ENCODE results near the gene CITED2.
A peak's percentile ranks its signal among the peaks of the same experiment; 100 is the strongest.

Gene CITED2

GRCh38 chr6:139356924-139357323 lies 17.5 kb downstream of the CITED2 start:
- Histone ChIP-seq H3K36me3 (ENCODE audit: insufficient read depth, low read length) (no peaks in the 10 kb centered on the region), H3K4me1 (ENCODE audit: control insufficient read depth, insufficient read depth, low read length) (no peaks in the 10 kb centered on the region), H3K4me3 (ENCODE audit: low read length) (no peak overlapping the region), H3K9ac (ENCODE audit: low read depth, low read length) (no peak overlapping the region), H3K9me3 (replicated peaks; ENCODE audit: low read length) (no peaks in the 10 kb centered on the region), H3K4me2 (ENCODE audit: low read length) (no peak overlapping the region), H3K27me3 (ENCODE audit: control insufficient read depth, insufficient read depth, low read length) (no peaks in the 10 kb centered on the region)

GRCh38 chr6:139355777-139356445 lies 18.5 kb downstream of the CITED2 start:
- Histone ChIP-seq H3K9ac (ENCODE audit: low read depth, low read length) (no peak overlapping the region), H3K36me3 (ENCODE audit: insufficient read depth, low read length) (no peaks in the 10 kb centered on the region), H3K27me3 (ENCODE audit: control insufficient read depth, insufficient read depth, low read length) (no peaks in the 10 kb centered on the region), H3K9me3 (replicated peaks; ENCODE audit: low read length) (no peaks in the 10 kb centered on the region), H3K4me3 (ENCODE audit: low read length) (no peak overlapping the region), H3K4me1 (ENCODE audit: control insufficient read depth, insufficient read depth, low read length) (no peaks in the 10 kb centered on the region), H3K4me2 (ENCODE audit: low read length) (no peak overlapping the region)

- Histone ChIP-seq H3K4me1 (ENCODE audit: control insufficient read depth, insufficient read depth, low read length) (no peaks in the 10 kb centered on the region), H3K4me2 (ENCODE audit: low read length) (no peak overlapping the region), H3K27me3 (ENCODE audit: control insufficient read depth, insufficient read depth, low read length) (no peaks in the 10 kb centered on the region), H3K9ac (ENCODE audit: low read depth, low read length) (no peak overlapping the region), H3K36me3 (ENCODE audit: insufficient read depth, low read length) (no peaks in the 10 kb centered on the region), H3K4me3 (ENCODE audit: low read length) (no peak overlapping the region), H3K9me3 (replicated peaks; ENCODE audit: low read length) (no peaks in the 10 kb centered on the region)
These were observed 19.3 kb downstream of the CITED2 start for GRCh38 chr6:139355172-139355571.

- Histone ChIP-seq H3K4me2 (ENCODE audit: low read length) (no peak overlapping the region), H3K4me1 (ENCODE audit: control insufficient read depth, insufficient read depth, low read length) (no peaks in the 10 kb centered on the region), H3K9ac (ENCODE audit: low read depth, low read length) (no peak overlapping the region), H3K4me3 (ENCODE audit: low read length) (no peak overlapping the region), H3K27me3 (ENCODE audit: control insufficient read depth, insufficient read depth, low read length) (no peaks in the 10 kb centered on the region), H3K9me3 (replicated peaks; ENCODE audit: low read length) (no peaks in the 10 kb centered on the region), H3K36me3 (ENCODE audit: insufficient read depth, low read length) (no peaks in the 10 kb centered on the region)
These were observed 20.3 kb downstream of the CITED2 start for GRCh38 chr6:139354189-139354588.

GRCh38 chr6:139349464-139350020 lies 24.9 kb downstream of the CITED2 start:
- H3K4me1 ChIP-seq (ENCODE audit: control insufficient read depth, insufficient read depth, low read length), result no peaks in the 10 kb centered on the region

GRCh38 chr6:139346392-139346791 lies 28.1 kb downstream of the CITED2 start:
- Histone ChIP-seq H3K4me1 (ENCODE audit: control insufficient read depth, insufficient read depth, low read length) (no peaks in the 10 kb centered on the region), H3K27me3 (ENCODE audit: control insufficient read depth, insufficient read depth, low read length) (no peaks in the 10 kb centered on the region), H3K4me2 (ENCODE audit: low read length) (no peak overlapping the region), H3K4me3 (ENCODE audit: low read length) (no peak overlapping the region), H3K36me3 (ENCODE audit: insufficient read depth, low read length) (no peaks in the 10 kb centered on the region), H3K9ac (ENCODE audit: low read depth, low read length) (no peak overlapping the region), H3K9me3 (replicated peaks; ENCODE audit: low read length) (no peaks in the 10 kb centered on the region)

More at GRCh38 chr6:139349464-139350020, 24.9 kb downstream of the CITED2 start:
- no peaks in the 10 kb centered on the region for H3K36me3 ChIP-seq (ENCODE audit: insufficient read depth, low read length)
- H3K9ac ChIP-seq (ENCODE audit: low read depth, low read length), result no peak overlapping the region
- H3K27me3 ChIP-seq (ENCODE audit: control insufficient read depth, insufficient read depth, low read length), result no peaks in the 10 kb centered on the region
- H3K4me3 ChIP-seq (ENCODE audit: low read length), result no peak overlapping the region
- H3K9me3 ChIP-seq (replicated peaks; ENCODE audit: low read length), result no peaks in the 10 kb centered on the region
- no peak overlapping the region for H3K4me2 ChIP-seq (ENCODE audit: low read length)

- Histone ChIP-seq H3K4me2 (ENCODE audit: low read length) (no peak overlapping the region), H3K36me3 (ENCODE audit: insufficient read depth, low read length) (no peaks in the 10 kb centered on the region), H3K4me3 (ENCODE audit: low read length) (no peak overlapping the region), H3K9me3 (replicated peaks; ENCODE audit: low read length) (no peaks in the 10 kb centered on the region), H3K27me3 (ENCODE audit: control insufficient read depth, insufficient read depth, low read length) (no peaks in the 10 kb centered on the region), H3K4me1 (ENCODE audit: control insufficient read depth, insufficient read depth, low read length) (peaks cover under 1% of the 10 kb centered on the region), H3K9ac (ENCODE audit: low read depth, low read length) (no peak overlapping the region)
These were observed 30.1 kb downstream of the CITED2 start for GRCh38 chr6:139344186-139344963.

- no peaks in the 10 kb centered on the region for H3K9me3 ChIP-seq (replicated peaks; ENCODE audit: low read length)
These were observed 31.2 kb downstream of the CITED2 start for GRCh38 chr6:139343052-139343750.

GRCh38 chr6:139341060-139341459 lies 33.4 kb downstream of the CITED2 start:
- H3K4me1 ChIP-seq (ENCODE audit: control insufficient read depth, insufficient read depth, low read length), result peaks cover 19% of the 10 kb centered on the region
- no peaks in the 10 kb centered on the region for H3K27me3 ChIP-seq (ENCODE audit: control insufficient read depth, insufficient read depth, low read length)
- H3K9me3 ChIP-seq (replicated peaks; ENCODE audit: low read length), result no peaks in the 10 kb centered on the region
- no peak overlapping the region for H3K9ac ChIP-seq (ENCODE audit: low read depth, low read length)
- no peak overlapping the region for H3K4me2 ChIP-seq (ENCODE audit: low read length)
- H3K4me3 ChIP-seq (ENCODE audit: low read length), result no peak overlapping the region
- H3K36me3 ChIP-seq (ENCODE audit: insufficient read depth, low read length), result no peaks in the 10 kb centered on the region

More at GRCh38 chr6:139343052-139343750, 31.2 kb downstream of the CITED2 start:
- Histone ChIP-seq H3K9ac (ENCODE audit: low read depth, low read length) (no peak overlapping the region), H3K4me2 (ENCODE audit: low read length) (no peak overlapping the region), H3K36me3 (ENCODE audit: insufficient read depth, low read length) (no peaks in the 10 kb centered on the region), H3K4me1 (ENCODE audit: control insufficient read depth, insufficient read depth, low read length) (peaks cover 12% of the 10 kb centered on the region), H3K4me3 (ENCODE audit: low read length) (no peak overlapping the region), H3K27me3 (ENCODE audit: control insufficient read depth, insufficient read depth, low read length) (no peaks in the 10 kb centered on the region)

- peaks cover 34% of the 10 kb centered on the region for H3K4me1 ChIP-seq (ENCODE audit: control insufficient read depth, insufficient read depth, low read length)
- peak overlapping the region; percentile 29 for H3K9ac ChIP-seq (ENCODE audit: low read depth, low read length)
- H3K27me3 ChIP-seq (ENCODE audit: control insufficient read depth, insufficient read depth, low read length), result no peaks in the 10 kb centered on the region
- H3K9me3 ChIP-seq (replicated peaks; ENCODE audit: low read length), result no peaks in the 10 kb centered on the region
- H3K36me3 ChIP-seq (ENCODE audit: insufficient read depth, low read length), result no peaks in the 10 kb centered on the region
- H3K4me2 ChIP-seq (ENCODE audit: low read length), result peak overlapping the region; percentile 58
- no peak overlapping the region for H3K4me3 ChIP-seq (ENCODE audit: low read length)
These were observed 35.7 kb downstream of the CITED2 start for GRCh38 chr6:139338795-139339194.

- Histone ChIP-seq H3K4me1 (ENCODE audit: control insufficient read depth, insufficient read depth, low read length) (peaks cover 34% of the 10 kb centered on the region), H3K27me3 (ENCODE audit: control insufficient read depth, insufficient read depth, low read length) (no peaks in the 10 kb centered on the region), H3K4me3 (ENCODE audit: low read length) (no peak overlapping the region), H3K4me2 (ENCODE audit: low read length) (no peak overlapping the region), H3K9ac (ENCODE audit: low read depth, low read length) (no peak overlapping the region), H3K9me3 (replicated peaks; ENCODE audit: low read length) (no peaks in the 10 kb centered on the region), H3K36me3 (ENCODE audit: insufficient read depth, low read length) (no peaks in the 10 kb centered on the region)
These were observed 36.6 kb downstream of the CITED2 start for GRCh38 chr6:139337830-139338229.

Data from skeletal muscle satellite cell (primary cell).